Sigmoid colon (tissue), 7 donors: ENCODE results near the gene LMBR1L. TPM values are rescaled to one million over a fixed set of nuclear protein-coding genes. Genes with fewer than 3 reads are reported as not detected.

Source experiments
- DNase-seq: peaks from one replicate; pipeline ENCODE4 v3.0.0-alpha.2; 2019
- H3K27ac ChIP-seq, 4 donors: fragments of 200-600 bp; sonication (generic); one replicate each; pipeline ENCODE4 v1.5.1; 2016 to 2019; ENCODE audit warnings: mild to moderate bottlenecking in 1 of 4
- H3K27me3 ChIP-seq, 3 donors: fragments of 200-600 bp; sonication (generic); one replicate each; pipeline ENCODE4 v1.5.1; 2019; ENCODE audit warnings: mild to moderate bottlenecking in 1 of 3
- H3K36me3 ChIP-seq, 4 donors: fragments of 200-600 bp; sonication (generic); one replicate each; pipeline ENCODE4 v1.5.1; 2016 to 2019
- H3K4me1 ChIP-seq, 4 donors: fragments of 200-600 bp; sonication (generic); one replicate each; pipeline ENCODE4 v1.5.1; 2017 to 2019
- H3K4me3 ChIP-seq, 4 donors: fragments of 200-600 bp; sonication (generic); one replicate each; pipeline ENCODE4 v1.5.1; 2017 to 2019; ENCODE audit warnings: mild to moderate bottlenecking in 2 of 4, moderate library complexity in 1 of 4
- H3K9me3 ChIP-seq, 4 donors: fragments of 200-600 bp in 3 of 4; sonication (generic) in 3 of 4; one replicate each; pipeline versions ENCODE4 v1.5.1 to v1.6.1; 2013 to 2019
- CTCF ChIP-seq, 4 experiments: fragments of 450-650 bp in 3 of 4; fragments of 200-600 bp in 1 of 4; IDR thresholded peaks; one replicate each; pipeline ENCODE4 v1.5.1; 2016 to 2019; ENCODE audit warnings: antibody characterized with exemption in 4 of 4, mild to moderate bottlenecking in 3 of 4, moderate library complexity in 2 of 4
- EP300 ChIP-seq, 4 donors: sonication (generic); formaldehyde crosslinking; IDR thresholded peaks; one replicate each; pipeline ENCODE4 v1.6.1; 2017; ENCODE audit warnings: antibody characterized with exemption in 4 of 4
- POLR2A ChIP-seq, 2 donors: fragments of 450-650 bp; IDR thresholded peaks; one replicate each; pipeline ENCODE4 v1.6.1; 2016; ENCODE audit warnings: antibody characterized with exemption in 2 of 2, mild to moderate bottlenecking in 2 of 2, moderate library complexity in 2 of 2
- POLR2AphosphoS5 ChIP-seq, 4 donors: sonication (generic); formaldehyde crosslinking; IDR thresholded peaks; one replicate each; pipeline ENCODE4 v1.6.1; 2017; ENCODE audit warnings: antibody characterized with exemption in 4 of 4
- WGBS, 2 donors: extraction: QIAGEN DNeasy Blood & Tissue Kit; methylation state at CpG; one replicate each; pipeline ENCODE4 v1.1.7; 2013; 5-methylcytosine and 5-hydroxymethylcytosine counted together
- intact Hi-C: fragments of 100-400 bp; cut with DNase I; formaldehyde crosslinking; loops from one replicate; pipeline ENCODE4 v1.15.1; 2023
- polyA plus RNA-seq, 3 donors: library from polyadenylated mRNA; stranded (reverse); fragments of 200-250 nt; gene quantifications; one replicate each; pipeline ENCODE4 v1.2.3, GENCODE V29; 2013
- total RNA-seq, 4 donors: library from RNA; depleted of rRNA; stranded (reverse); fragments of >200 nt; gene quantifications; one replicate each; pipeline ENCODE4 v1.1.0, GENCODE V29; 2016
- donor health status: healthy with polysubstance abuse.
- donor health status: Bipolar disorder and iron deficiency.
- donor health status: healthy.

The LMBR1L gene
- total and polyA plus RNA-seq, 7 donors: 7.8 to 82.3 (median 39.0) TPM

GRCh38 chr12:49097381-49097780, 13.3 kb downstream of the LMBR1L start:
- Histone ChIP-seq H3K4me3 (no peak overlapping the region), H3K9me3 (no peaks in the 10 kb centered on the region), H3K27ac (no peak overlapping the region), H3K4me1 (peaks cover 0 to 21% (median 18%) of the 10 kb centered on the region in 4 donors), H3K36me3 (peaks cover 28 to 66% (median 52%) of the 10 kb centered on the region in 4 donors), H3K27me3 (peaks cover 19 to 27% (median 22%) of the 10 kb centered on the region in 3 donors)
- no peak for DNase-seq
- WGBS, 2 donors: 90 to 94% methylated on average over 3 of the region's 3 CpGs
- intact Hi-C loops: no loop called here
- TF ChIP-seq POLR2AphosphoS5 (IDR thresholded peaks at IDR 0.05) (no peak), POLR2A (IDR thresholded peaks at IDR 0.05) (no peak), EP300 (IDR thresholded peaks at IDR 0.05) (no peak), CTCF (IDR thresholded peaks at IDR 0.05) (no peak)

GRCh38 chr12:49094975-49095365, 15.7 kb downstream of the LMBR1L start:
- H3K36me3 ChIP-seq: peaks cover 3 to 42% (median 27%) of the 10 kb centered on the region in 4 donors
- intact Hi-C loops: no loop called here
- peaks cover 43 to 51% (median 46%) of the 10 kb centered on the region in 3 donors for H3K27me3 ChIP-seq
- H3K9me3 ChIP-seq: no peaks in the 10 kb centered on the region
- WGBS, 2 donors: 59 to 86% methylated on average over 2 of the region's 2 CpGs
- no peak overlapping the region for H3K4me3 ChIP-seq
- peaks cover 0 to 44% (median 40%) of the 10 kb centered on the region in 4 donors for H3K4me1 ChIP-seq
- no peak for DNase-seq
- TF ChIP-seq POLR2A (IDR thresholded peaks at IDR 0.05) (no peak), POLR2AphosphoS5 (IDR thresholded peaks at IDR 0.05) (peak in 2 of 4 donors; percentile 4 to 40), EP300 (IDR thresholded peaks at IDR 0.05) (no peak), CTCF (IDR thresholded peaks at IDR 0.05) (no peak)
- H3K27ac ChIP-seq: peak overlapping the region in 1 of 4 donors; percentile 2

- TF ChIP-seq POLR2AphosphoS5 (IDR thresholded peaks at IDR 0.05) (peak in 2 of 4 donors; percentile 19 to 43), CTCF (IDR thresholded peaks at IDR 0.05) (no peak)
- peaks cover 48 to 57% (median 52%) of the 10 kb centered on the region in 3 donors for H3K27me3 ChIP-seq
- peak within 1 kb of the TSS in 3 of 4 donors; percentile 15 to 34 (median 29) for H3K4me3 ChIP-seq
- intact Hi-C loops: no loop called here
- no peaks in the 10 kb centered on the region for H3K9me3 ChIP-seq
- WGBS, 2 donors: 1 to 4% methylated on average over 49 of the region's 49 CpGs
- H3K27ac ChIP-seq: peak within 1 kb of the TSS in 1 of 4 donors; percentile 2
- peaks cover 0 to 36% (median 21%) of the 10 kb centered on the region in 4 donors for H3K36me3 ChIP-seq
- DNase-seq: no peak
- H3K4me1 ChIP-seq: peaks cover 0 to 50% (median 46%) of the 10 kb centered on the region in 4 donors
Measured at GRCh38 chr12:49094160-49094974, 16.3 kb downstream of the LMBR1L start, which contains the start of gene DHH. Gene DHH, minus strand, starts transcription at chr12:49094801. Its CDS starts 289 bp downstream, at chr12:49094512.

- DNase-seq: no peak
- 2 to 4% methylated on average over 9 of the region's 9 CpGs for WGBS, 2 donors
Measured at GRCh38 chr12:49093792-49094159, 16.9 kb downstream of the LMBR1L start.

More at GRCh38 chr12:49093792-49094159, 16.9 kb downstream of the LMBR1L start:
- H3K36me3 ChIP-seq: peaks cover 0 to 31% (median 17%) of the 10 kb centered on the region in 4 donors
- no peaks in the 10 kb centered on the region for H3K9me3 ChIP-seq
- H3K27me3 ChIP-seq: peaks cover 52 to 63% (median 58%) of the 10 kb centered on the region in 3 donors
- no peak for TF ChIP-seq EP300 (IDR thresholded peaks at IDR 0.05)
- TF ChIP-seq POLR2AphosphoS5 (IDR thresholded peaks at IDR 0.05): no peak
- no peak for TF ChIP-seq CTCF (IDR thresholded peaks at IDR 0.05)
- TF ChIP-seq POLR2A (IDR thresholded peaks at IDR 0.05): no peak
- H3K27ac ChIP-seq: no peak overlapping the region
- peaks cover 0 to 56% (median 47%) of the 10 kb centered on the region in 4 donors for H3K4me1 ChIP-seq
- intact Hi-C loops: no loop called here
- H3K4me3 ChIP-seq: peak overlapping the region in 3 of 4 donors; percentile 15 to 34 (median 29)
